ENCODE results near the gene TFPT.

Gene TFPT

GRCh38 chr19:54148158-54148557 is 32.7 kb upstream of the TFPT start:
- no peak for DNase-seq

- no peak for DNase-seq
These were observed 32.2 kb upstream of the TFPT start for GRCh38 chr19:54147676-54148075.

GRCh38 chr19:54145541-54146158 is 30.2 kb upstream of the TFPT start:
- no peak for DNase-seq

- no peak for DNase-seq
These were observed 26.8 kb upstream of the TFPT start for GRCh38 chr19:54142166-54142780.

- no peak for DNase-seq
These were observed 25.9 kb upstream of the TFPT start for GRCh38 chr19:54141356-54141755.

- DNase-seq: peak; percentile 42
These were observed 23.2 kb upstream of the TFPT start for GRCh38 chr19:54138489-54139256.

- peak; percentile 37 for DNase-seq
These were observed 22.4 kb upstream of the TFPT start, which contains the start of gene CNOT3 for GRCh38 chr19:54137699-54138488. Gene CNOT3, plus strand, starts transcription at chr19:54137762. Its CDS starts 5,217 bp downstream, at chr19:54142979.

- DNase-seq: peak; percentile 100
These were observed 21.6 kb upstream of the TFPT start for GRCh38 chr19:54136864-54137698.

GRCh38 chr19:54136086-54136863 is 20.8 kb upstream of the TFPT start:
- DNase-seq: no peak

GRCh38 chr19:54133957-54134590 is 18.6 kb upstream of the TFPT start:
- no peak for DNase-seq

GRCh38 chr19:54133312-54133956 is 18.0 kb upstream of the TFPT start:
- DNase-seq: peak; percentile 54

GRCh38 chr19:54129617-54129996 is 14.2 kb upstream of the TFPT start:
- no peak for DNase-seq

GRCh38 chr19:54128796-54129616 is 13.5 kb upstream of the TFPT start:
- DNase-seq: no peak

GRCh38 chr19:54128441-54128725 is 12.9 kb upstream of the TFPT start:
- DNase-seq: no peak

GRCh38 chr19:54127688-54128440 is 12.4 kb upstream of the TFPT start:
- no peak for DNase-seq

- DNase-seq: no peak
These were observed 10.3 kb upstream of the TFPT start for GRCh38 chr19:54125713-54126112.

- no peak for DNase-seq
These were observed 8.9 kb upstream of the TFPT start for GRCh38 chr19:54124393-54124792.

- no peak for DNase-seq
These were observed 8.2 kb upstream of the TFPT start for GRCh38 chr19:54123682-54124081.

GRCh38 chr19:54121259-54121658 is 5.8 kb upstream of the TFPT start:
- DNase-seq: no peak

All from hematopoietic multipotent progenitor cell treated with erythropoietin and hydrocortisone succinate and interleukin-3 and kit ligand, for 4 days (in vitro differentiated cells).